Peyer's patch (tissue), 4 donors: Measurements from ENCODE around the gene PDCD1. TPM values are rescaled to one million over a fixed set of nuclear protein-coding genes. Genes with fewer than 3 reads are reported as not detected.

Experiments
- DNase-seq, 3 donors: peaks; one replicate each; pipeline ENCODE4 v3.0.0-alpha.2; 2017 to 2019
- H3K27ac ChIP-seq, 4 donors: fragments of 200-600 bp; sonication (generic); one replicate each; pipeline ENCODE4 v1.5.1; 2016 to 2019
- H3K27me3 ChIP-seq, 2 donors: fragments of 200-600 bp; sonication (generic); one replicate each; pipeline ENCODE4 v1.5.1; 2019
- H3K36me3 ChIP-seq, 3 donors: fragments of 200-600 bp; sonication (generic); one replicate each; pipeline ENCODE4 v1.5.1; 2016 to 2019
- H3K4me1 ChIP-seq, 4 donors: fragments of 200-600 bp; sonication (generic); one replicate each; pipeline ENCODE4 v1.5.1; 2016 to 2019
- H3K4me3 ChIP-seq, 4 donors: fragments of 200-600 bp; sonication (generic); 1 replicate in 3 of 4; 2 replicates in 1 of 4; pipeline ENCODE4 v1.5.1; 2016 to 2019; ENCODE audit warnings: mild to moderate bottlenecking in 1 of 4
- H3K9me3 ChIP-seq, 4 donors: fragments of 200-600 bp; sonication (generic); one replicate each; pipeline ENCODE4 v1.5.1; 2016 to 2019; ENCODE audit warnings: mild to moderate bottlenecking in 1 of 4
- CTCF ChIP-seq, 6 experiments: fragments of 450-650 bp in 4 of 6; fragments of 200-600 bp in 2 of 6; sonication (generic) in 1 of 6; IDR thresholded peaks; one replicate each; pipeline ENCODE4 v1.5.1; 2017 to 2019; ENCODE audit warnings: antibody characterized with exemption in 6 of 6, mild to moderate bottlenecking in 3 of 6, moderate library complexity in 1 of 6
- POLR2A ChIP-seq, 2 donors: fragments of 450-650 bp; IDR thresholded peaks; one replicate each; pipeline ENCODE4 v1.5.1; 2017; ENCODE audit warnings: antibody characterized with exemption in 2 of 2, mild to moderate bottlenecking in 2 of 2, moderate library complexity in 2 of 2
- total RNA-seq, 4 donors: library from RNA; depleted of rRNA; stranded (reverse); fragments of >200 nt; gene quantifications; one replicate each; pipeline ENCODE4 v1.1.0, GENCODE V29; 2016

Gene PDCD1
- total RNA-seq, 4 donors from 2014 or later, result 1.6 to 2.7 TPM; not detected in 2

GRCh38 chr2:241849616-241850543 lies 8.8 kb downstream of the PDCD1 start:
- peak in 2 of 3 donors; percentile 13 to 24 for DNase-seq
- no peak overlapping the region for H3K27ac ChIP-seq

GRCh38 chr2:241848761-241849615 lies 9.7 kb downstream of the PDCD1 start:
- peaks cover 0 to 16% (median 4%) of the 10 kb centered on the region in 4 donors for H3K4me1 ChIP-seq
- no peak overlapping the region for H3K4me3 ChIP-seq
- H3K27me3 ChIP-seq, result no peaks in the 10 kb centered on the region
- DNase-seq, result peak in 1 of 3 donors; percentile 1
- no peak overlapping the region for H3K27ac ChIP-seq
- H3K9me3 ChIP-seq, result no peaks in the 10 kb centered on the region
- no peaks in the 10 kb centered on the region for H3K36me3 ChIP-seq
- TF ChIP-seq POLR2A (IDR thresholded peaks at IDR 0.05) (no peak), CTCF (IDR thresholded peaks at IDR 0.05) (no peak)

More at GRCh38 chr2:241849616-241850543, 8.8 kb downstream of the PDCD1 start:
- Histone ChIP-seq H3K4me3 (no peak overlapping the region), H3K27me3 (no peaks in the 10 kb centered on the region), H3K36me3 (no peaks in the 10 kb centered on the region), H3K4me1 (peaks cover 0 to 7% (median under 1%) of the 10 kb centered on the region in 4 donors), H3K9me3 (no peaks in the 10 kb centered on the region)
- TF ChIP-seq CTCF (IDR thresholded peaks at IDR 0.05) (no peak), POLR2A (IDR thresholded peaks at IDR 0.05) (no peak)

GRCh38 chr2:241846406-241846805 lies 12.3 kb downstream of the PDCD1 start:
- no peak for DNase-seq
- TF ChIP-seq CTCF (IDR thresholded peaks at IDR 0.05), result no peak
- no peak for TF ChIP-seq POLR2A (IDR thresholded peaks at IDR 0.05)
- H3K9me3 ChIP-seq, result no peaks in the 10 kb centered on the region
- H3K27ac ChIP-seq, result no peak overlapping the region
- H3K27me3 ChIP-seq, result no peaks in the 10 kb centered on the region
- no peaks in the 10 kb centered on the region for H3K36me3 ChIP-seq
- peaks cover 0 to 22% (median 9%) of the 10 kb centered on the region in 4 donors for H3K4me1 ChIP-seq
- no peak overlapping the region for H3K4me3 ChIP-seq

- H3K36me3 ChIP-seq, result no peaks in the 10 kb centered on the region
- no peak for TF ChIP-seq POLR2A (IDR thresholded peaks at IDR 0.05)
- no peaks in the 10 kb centered on the region for H3K9me3 ChIP-seq
- DNase-seq, result no peak
- H3K4me3 ChIP-seq, result peak overlapping the region in 3 of 4 donors; percentile 26 to 51 (median 46)
- peaks cover 0 to 22% (median 9%) of the 10 kb centered on the region in 4 donors for H3K4me1 ChIP-seq
- H3K27me3 ChIP-seq, result no peaks in the 10 kb centered on the region
- peak overlapping the region in 1 of 4 donors; percentile 74 for H3K27ac ChIP-seq
Measured at GRCh38 chr2:241844831-241845578, 13.7 kb downstream of the PDCD1 start.

GRCh38 chr2:241844066-241844728 lies 14.5 kb downstream of the PDCD1 start:
- Histone ChIP-seq H3K4me3 (peak overlapping the region; percentile 37 to 59 (median 48)), H3K27ac (peak overlapping the region; percentile 32 to 74 (median 52)), H3K27me3 (no peaks in the 10 kb centered on the region), H3K4me1 (peaks cover 0 to 22% (median 9%) of the 10 kb centered on the region in 4 donors), H3K9me3 (no peaks in the 10 kb centered on the region), H3K36me3 (no peaks in the 10 kb centered on the region)
- TF ChIP-seq POLR2A (IDR thresholded peaks at IDR 0.05), result no peak
- peak in 3 of 6 experiments; percentile 45 to 61 (median 49) for TF ChIP-seq CTCF (IDR thresholded peaks at IDR 0.05)
- DNase-seq, result peak; percentile 59 to 86 (median 79)
